ENCODE data around the gene DOCK8. TPM values are rescaled to one million over a fixed set of nuclear protein-coding genes. Genes with fewer than 3 reads are reported as not detected.

DOCK8 gene
- total and polyA plus RNA-seq, 2 of the 4 experiments (the other 2 are of a cell fraction) = not detected

DNA sequence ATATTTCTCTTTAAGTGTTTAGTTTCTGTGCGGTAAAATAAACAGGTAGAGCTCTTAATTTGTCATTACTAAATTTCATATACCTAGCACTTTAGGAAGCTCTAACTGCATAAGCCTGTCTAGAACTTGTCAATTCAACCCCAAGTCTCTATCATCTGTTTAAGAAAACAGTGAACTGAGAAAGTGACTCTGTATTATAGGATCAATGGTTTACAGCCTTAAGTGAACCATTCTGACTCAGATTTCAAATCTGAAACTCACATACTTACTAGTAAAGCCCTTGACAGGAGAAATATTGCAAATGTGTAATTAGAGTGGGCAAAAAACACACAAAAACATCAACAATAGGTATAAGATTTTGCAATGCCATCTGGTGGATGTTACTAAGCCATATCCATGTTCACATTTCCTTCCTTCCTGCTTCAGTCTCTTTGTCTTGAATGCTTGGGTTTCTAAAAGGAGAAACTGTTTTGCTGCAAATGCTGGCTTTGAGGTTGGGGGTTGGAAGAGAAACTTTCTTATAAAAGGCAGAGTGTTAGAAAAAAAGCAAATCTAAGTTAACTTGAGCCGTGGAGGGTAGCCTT, 101.8 kb downstream of the DOCK8 start:
- no peaks in the 10 kb centered on the region for H3K79me1 ChIP-seq (ENCODE audit: low read depth in 1 of 2, low read length in 2 of 2)
- no peak overlapping the region for H3K4ac ChIP-seq (ENCODE audit: low read depth, low read length)
- intact Hi-C loops (cut with micrococcal nuclease) (no loop called here), dilution Hi-C loops (cut with HindIII; ENCODE audit: low sequenced_read_pairs, unreplicated experiment) (no loop called here), in situ Hi-C loops (cut with MboI; ENCODE audit: low sequenced_read_pairs) (no loop called here)
- no peak overlapping the region for H3K18ac ChIP-seq (ENCODE audit: low read depth, low read length)
- no peak overlapping the region for H3K14ac ChIP-seq (replicated peaks; ENCODE audit: low read depth, low read length)
- H4K20me1 ChIP-seq (ENCODE audit: insufficient read depth, low read length) = no peaks in the 10 kb centered on the region
- H4K5ac ChIP-seq (ENCODE audit: low read depth, low read length) = no peak overlapping the region
- TF ChIP-seq MAZ (IDR thresholded peaks at IDR 0.05; ENCODE audit: borderline replicate concordance, low read depth, low read length) (no peak), FOS (IDR thresholded peaks at IDR 0.05; ENCODE audit: low read depth, low read length) (no peak), MAFK (IDR thresholded peaks at IDR 0.05; ENCODE audit: low read depth, low read length) (no peak), MXI1 (IDR thresholded peaks at IDR 0.05; ENCODE audit: borderline replicate concordance, low read depth, low read length) (no peak), BHLHE40 (IDR thresholded peaks at IDR 0.05; ENCODE audit: low read depth, low read length) (no peak)
- H2BK5ac ChIP-seq (ENCODE audit: low read depth, low read length, poor library complexity, severe bottlenecking) = no peak overlapping the region
- H2AFZ ChIP-seq (replicated peaks; ENCODE audit: low read length, poor library complexity) = no peak overlapping the region
- H2AK9ac ChIP-seq (replicated peaks; ENCODE audit: low read depth, low read length, poor library complexity) = no peak overlapping the region
- no peak overlapping the region for H3K9ac ChIP-seq (ENCODE audit: low read depth, low read length)
- no peak overlapping the region for H3K4me3 ChIP-seq (ENCODE audit: insufficient read depth, low read depth, low read length)
- no peaks in the 10 kb centered on the region for H3K9me3 ChIP-seq (ENCODE audit: control insufficient read depth, insufficient read depth, low read length)
- H3K23ac ChIP-seq (ENCODE audit: low read depth, low read length) = no peak overlapping the region
- no peaks in the 10 kb centered on the region for H3K9me1 ChIP-seq (ENCODE audit: insufficient read depth, low read length)
- no peak overlapping the region for H3K4me2 ChIP-seq (ENCODE audit: low read depth, low read length)
- H2BK15ac ChIP-seq (ENCODE audit: low read depth, low read length) = no peak overlapping the region
- no peak overlapping the region for H4K91ac ChIP-seq (ENCODE audit: insufficient read depth, low read depth, low read length)
- WGBS, 2 experiments (ENCODE audit: extremely low coverage in 2 of 2, insufficient read length in 1 of 2) = no CpG with 5 or more reads among the region's 2 CpGs
- ChIA-PET CTCF (no interaction called here), POLR2A (ENCODE audit: unreplicated experiment) (no interaction called here)
- H3K56ac ChIP-seq (ENCODE audit: extremely low read depth, insufficient read depth, low read length) = no peak overlapping the region
- BruUV-seq (replicated peaks) = no TSS peak
- H3K36me3 ChIP-seq (ENCODE audit: control insufficient read depth, insufficient read depth, low read length) = no peaks in the 10 kb centered on the region
- H2AK5ac ChIP-seq (ENCODE audit: low read depth, low read length) = no peak overlapping the region
- no peak overlapping the region for H2BK20ac ChIP-seq (ENCODE audit: low read depth, low read length)
- no peaks in the 10 kb centered on the region; the same call in none of the 2 replicates for H3K27me3 ChIP-seq (ENCODE audit: control insufficient read depth, insufficient read depth, low read length)
- H4K8ac ChIP-seq (ENCODE audit: low read depth in 2 of 2, low read length in 2 of 2) = no peak overlapping the region
- DNase-seq (no peak), ATAC-seq (ENCODE audit: low read depth) (no peak)
- no peak overlapping the region for H2BK120ac ChIP-seq (ENCODE audit: low read depth, low read length)
- no peaks in the 10 kb centered on the region for H3K4me1 ChIP-seq (ENCODE audit: control insufficient read depth, insufficient read depth, low read length)
- H3K27ac ChIP-seq (ENCODE audit: insufficient read depth, low read length) = no peak overlapping the region
